NCI-H2196 (cell line): ENCODE data around the gene TMA16.
"Not testable (repeated sequence)": the region's sequence is repeated elsewhere in the genome, so short reads cannot be mapped to it uniquely, and the experiment has no call there.

Source experiments
- DNase-seq: peaks from one replicate; lab custom pipeline; 2025; ENCODE audit not compliant: unreplicated experiment; lab: John Stamatoyannopoulos, UW

Gene TMA16

GRCh38 chr4:163505374-163505773 lies 10.9 kb downstream of the TMA16 start:
- DNase-seq: no peak

GRCh38 chr4:163515198-163515597 lies 20.7 kb downstream of the TMA16 start:
- no peak for DNase-seq

DNA sequence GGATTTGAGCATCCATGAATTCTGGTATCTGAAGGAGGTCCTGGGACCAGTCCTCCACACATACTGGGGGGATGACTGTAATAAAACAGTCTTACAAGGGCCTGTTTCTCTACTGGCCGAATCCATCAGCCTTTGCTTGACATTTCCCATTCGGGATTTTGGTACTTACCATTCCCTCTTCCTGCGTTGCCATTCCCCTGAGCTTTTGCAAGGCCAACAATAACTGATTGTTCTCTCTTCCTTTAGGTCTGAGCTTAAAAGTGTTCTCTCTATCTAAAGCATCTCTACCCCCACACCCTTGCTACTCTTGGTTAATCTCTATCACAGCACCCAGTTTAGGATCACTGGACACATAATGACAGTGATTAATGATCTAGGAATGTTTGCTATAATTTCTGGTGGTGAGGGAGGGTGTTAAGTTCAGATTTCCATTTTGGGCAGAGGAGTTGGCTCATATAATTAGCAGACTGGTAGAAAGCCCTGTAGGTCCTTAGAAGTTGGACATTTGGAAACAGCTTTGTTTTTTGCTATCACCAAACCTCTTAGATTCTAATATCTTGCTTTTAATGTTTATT lies 29.4 kb downstream of the TMA16 start:
- no peak for DNase-seq

DNA sequence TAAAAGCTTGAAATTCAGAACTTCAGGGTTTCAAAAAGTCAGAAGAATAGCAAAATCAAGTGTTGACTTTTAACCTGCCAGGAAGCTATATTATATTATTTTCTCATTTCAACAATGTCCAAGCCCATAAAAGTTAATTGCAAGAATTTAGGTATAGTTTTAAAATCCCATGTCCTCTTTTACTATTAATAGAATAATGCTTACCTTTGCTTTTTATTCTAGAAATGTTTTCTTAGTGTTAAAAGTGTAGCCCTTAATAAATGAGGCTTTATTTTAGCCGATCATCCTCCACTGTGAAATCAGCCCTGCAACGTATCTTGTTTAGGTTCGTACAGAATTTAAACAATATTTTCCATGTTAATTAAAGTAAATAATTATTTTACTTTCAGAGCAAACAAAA lies 31.5 kb downstream of the TMA16 start:
- no peak for DNase-seq

- no peak for DNase-seq
Observed at GRCh38 chr4:163527172-163527571, 32.7 kb downstream of the TMA16 start.

- no peak for DNase-seq
Observed at GRCh38 chr4:163528653-163529052, 34.2 kb downstream of the TMA16 start.

- DNase-seq: no peak
Observed at GRCh38 chr4:163534056-163534455, 39.6 kb downstream of the TMA16 start.

GRCh38 chr4:163535657-163536056 lies 41.2 kb downstream of the TMA16 start:
- DNase-seq: no peak

GRCh38 chr4:163536091-163536490 lies 41.6 kb downstream of the TMA16 start:
- no peak for DNase-seq

DNA sequence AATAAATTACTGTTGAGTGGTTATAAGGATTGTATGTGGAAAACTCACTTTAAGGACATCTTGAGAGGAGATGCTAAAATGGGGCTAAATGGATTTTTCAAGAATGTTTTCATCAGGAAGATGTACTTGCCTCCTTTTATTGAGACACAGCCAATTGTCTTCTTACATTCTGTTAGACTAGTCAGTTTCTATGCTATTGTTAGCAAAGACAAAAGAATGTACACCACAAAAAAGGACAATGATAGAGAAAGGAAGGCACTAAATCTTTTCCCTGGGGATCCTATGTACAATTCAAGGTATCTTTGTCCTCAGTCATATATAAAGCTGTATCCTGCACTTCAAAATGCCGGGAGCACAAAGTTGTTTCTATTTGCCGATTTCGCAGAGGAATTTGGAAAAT lies 42.6 kb downstream of the TMA16 start:
- no peak for DNase-seq

DNA sequence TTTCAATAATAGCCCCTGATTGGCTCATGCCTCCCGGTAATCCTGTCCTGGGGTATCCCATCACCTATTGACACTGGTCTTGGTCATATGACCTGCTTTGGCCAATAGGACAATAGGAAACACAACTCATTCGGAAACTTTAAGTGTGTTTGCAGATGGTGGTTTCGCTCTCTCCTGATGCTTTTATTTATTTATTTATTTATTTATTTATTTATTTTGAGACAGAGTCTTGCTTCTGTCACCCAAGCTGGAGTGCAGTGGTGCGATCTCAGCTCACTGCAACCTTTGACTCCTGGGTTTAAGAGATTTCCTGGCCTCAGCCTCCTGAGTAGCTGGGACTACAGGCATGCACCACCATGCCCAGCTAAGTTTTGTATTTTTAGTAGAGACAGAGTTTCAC lies 44.3 kb downstream of the TMA16 start:
- DNase-seq: not testable (repeated sequence)

DNA sequence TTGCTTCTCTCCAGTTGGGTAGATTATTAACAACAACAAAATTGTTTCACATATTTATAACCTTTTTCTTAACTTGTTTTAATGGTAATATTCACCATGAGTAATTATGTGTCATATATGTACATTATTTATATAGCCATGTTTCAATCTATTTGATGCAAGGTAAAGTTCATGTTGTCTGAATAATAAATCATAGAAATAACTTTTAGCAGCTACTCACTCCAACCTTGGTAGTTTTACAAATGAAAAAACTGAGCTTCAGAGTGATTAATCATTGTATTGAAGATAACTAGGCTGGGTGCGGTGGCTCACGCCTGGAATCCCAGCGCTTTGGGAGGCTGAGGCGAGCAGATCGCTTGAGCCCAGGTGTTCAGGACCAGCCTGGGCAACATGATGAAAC lies 46.0 kb downstream of the TMA16 start:
- DNase-seq: no peak

- no peak for DNase-seq
Observed at GRCh38 chr4:163540977-163541376, 46.5 kb downstream of the TMA16 start.

DNA sequence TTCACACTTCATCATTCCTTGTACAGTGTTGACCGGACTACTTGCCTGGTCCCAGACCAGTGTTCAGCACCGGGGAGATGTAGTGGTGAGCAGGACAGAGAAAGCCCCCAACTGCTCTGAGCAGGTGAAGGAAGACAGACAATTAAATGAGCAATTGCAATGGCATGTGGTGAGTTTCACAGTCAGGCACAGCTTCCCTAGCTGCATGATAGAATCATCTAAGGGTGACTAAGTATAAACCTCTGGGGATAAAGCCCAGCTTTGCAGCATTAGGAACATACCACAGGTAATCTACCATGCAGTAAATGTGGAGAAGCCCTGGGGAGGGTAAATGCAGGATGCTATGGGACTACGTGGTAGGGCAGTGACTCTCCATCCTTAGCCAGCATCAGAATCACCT lies 47.8 kb downstream of the TMA16 start:
- no peak for DNase-seq

DNA sequence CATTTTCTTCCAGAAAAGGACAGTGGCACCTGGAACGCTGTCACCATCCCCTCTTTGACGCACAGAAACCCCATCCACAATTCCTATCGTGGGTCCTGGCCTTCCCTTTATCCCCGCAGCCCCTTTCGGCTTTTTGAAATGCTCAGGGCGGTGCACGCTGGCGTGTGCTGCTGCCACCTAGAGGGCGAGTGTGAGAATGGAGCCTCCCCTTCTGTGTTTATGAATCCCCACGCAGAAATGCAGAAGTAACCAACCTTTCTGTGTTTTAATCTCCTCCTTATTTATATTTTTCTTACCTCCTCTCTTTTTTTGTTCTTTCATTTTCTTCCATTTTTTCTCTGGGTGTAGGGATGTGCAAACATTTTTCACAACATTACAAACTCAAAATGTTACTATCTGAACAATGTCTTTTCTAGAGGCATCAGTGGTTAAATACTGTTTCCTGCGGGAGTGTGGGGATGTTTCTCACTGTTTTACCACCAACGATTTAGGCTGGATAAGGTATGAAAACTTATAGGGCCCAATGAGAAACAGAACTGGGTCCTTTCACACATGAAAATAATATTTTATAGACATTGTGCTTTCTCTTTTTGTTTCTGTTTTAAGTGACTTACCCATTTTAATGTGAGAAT lies 50.0 kb downstream of the TMA16 start:
- peak; percentile 24 for DNase-seq

DNA sequence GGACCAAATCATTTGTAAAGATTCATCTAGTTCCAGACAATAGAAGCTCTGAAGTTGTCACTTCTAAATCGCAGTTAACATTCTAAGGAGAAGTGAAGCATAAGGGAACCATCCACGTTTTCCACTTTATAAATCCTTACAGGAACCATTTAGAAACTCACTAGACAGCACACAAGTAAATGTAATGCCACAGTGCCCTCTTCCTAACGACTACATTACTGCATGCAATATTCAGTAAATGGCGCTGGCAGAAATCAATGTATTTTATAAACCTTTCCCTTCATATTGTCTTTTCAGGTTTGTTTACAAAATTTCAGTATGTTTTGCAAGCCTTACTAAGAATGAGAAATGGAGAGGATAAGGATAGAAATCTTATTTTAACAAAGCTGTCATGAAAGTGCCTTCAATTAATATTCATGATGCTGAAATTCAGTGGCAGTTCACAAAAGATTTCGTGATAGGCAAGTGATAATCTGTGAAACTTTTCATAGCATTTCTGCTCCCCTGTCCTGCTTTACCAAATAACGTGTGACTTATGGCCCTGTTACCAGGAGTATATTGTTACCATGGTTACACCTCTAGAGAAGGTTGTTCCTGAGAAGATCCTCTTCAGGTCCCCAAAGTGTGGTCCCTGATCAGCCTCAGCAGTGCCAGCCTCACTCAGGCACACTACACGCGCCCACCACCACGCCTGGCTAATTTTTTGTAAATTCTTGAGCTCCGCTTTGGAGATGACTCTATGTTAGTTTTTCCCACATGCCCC lies 54.2 kb downstream of the TMA16 start:
- DNase-seq: peak; percentile 2

DNA sequence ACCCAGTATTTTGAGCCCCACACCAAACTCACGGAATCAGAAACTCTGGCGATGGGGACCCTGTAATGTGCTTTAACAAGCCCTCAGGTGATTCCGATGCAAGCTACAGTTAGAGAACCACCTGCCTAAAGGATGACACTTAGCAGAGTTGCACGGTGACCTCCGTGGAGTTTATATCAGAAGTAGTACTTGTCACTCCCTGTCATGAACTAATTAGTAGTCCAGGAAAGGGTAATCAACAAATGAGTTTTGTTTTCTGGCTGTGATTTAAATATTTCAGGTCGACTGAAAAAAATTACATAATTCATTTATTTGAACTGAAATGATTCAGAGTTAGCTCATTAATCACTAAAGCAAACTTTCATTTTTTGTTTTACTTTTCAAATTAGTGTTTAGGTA lies 56.4 kb downstream of the TMA16 start:
- DNase-seq: no peak

DNA sequence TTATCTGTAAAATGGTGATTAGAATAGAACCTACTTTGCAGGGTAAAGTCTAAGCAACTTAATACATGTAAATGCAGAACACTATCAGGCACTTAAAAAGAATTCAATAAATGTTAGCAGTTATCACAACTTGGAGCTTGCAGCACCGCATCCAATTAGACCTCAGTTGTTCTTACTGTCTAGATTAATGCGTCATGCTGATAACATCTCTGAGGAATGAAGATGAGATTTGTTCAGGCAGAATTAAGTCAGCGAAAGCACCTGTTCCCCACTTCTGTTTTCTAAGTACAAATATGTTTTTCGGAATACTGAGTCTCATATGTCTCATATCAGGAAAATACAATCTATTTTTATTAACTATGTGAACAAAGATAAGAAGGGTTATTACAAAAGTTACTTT lies 58.7 kb downstream of the TMA16 start:
- no peak for DNase-seq

DNA sequence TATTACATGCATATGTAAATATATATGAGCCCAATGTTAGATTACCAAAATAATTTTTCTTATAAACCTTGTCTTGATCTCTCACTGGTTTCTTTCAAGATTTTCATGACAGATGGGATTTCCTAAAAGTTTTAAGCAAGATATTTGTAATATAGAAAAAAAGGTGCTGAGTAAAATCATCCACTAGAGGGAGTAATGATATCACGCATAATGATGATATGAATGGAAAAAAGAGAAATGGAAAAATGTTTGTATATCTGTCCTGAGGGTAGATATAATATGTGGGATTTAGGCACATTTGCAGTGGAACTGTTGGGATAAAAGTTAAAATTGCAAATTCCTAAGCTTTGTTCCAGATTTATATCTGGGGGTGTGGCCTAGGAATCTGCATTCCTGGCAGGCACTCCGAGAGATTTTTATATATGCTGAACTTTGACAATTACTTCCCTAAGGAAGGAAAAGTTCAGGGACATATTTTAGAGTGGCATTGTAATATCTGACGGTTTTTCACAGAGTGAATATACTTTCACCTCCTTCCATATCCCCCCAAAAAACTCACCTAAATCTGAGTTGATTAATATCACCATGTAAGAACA lies 60.5 kb downstream of the TMA16 start:
- DNase-seq: peak; percentile 13

DNA sequence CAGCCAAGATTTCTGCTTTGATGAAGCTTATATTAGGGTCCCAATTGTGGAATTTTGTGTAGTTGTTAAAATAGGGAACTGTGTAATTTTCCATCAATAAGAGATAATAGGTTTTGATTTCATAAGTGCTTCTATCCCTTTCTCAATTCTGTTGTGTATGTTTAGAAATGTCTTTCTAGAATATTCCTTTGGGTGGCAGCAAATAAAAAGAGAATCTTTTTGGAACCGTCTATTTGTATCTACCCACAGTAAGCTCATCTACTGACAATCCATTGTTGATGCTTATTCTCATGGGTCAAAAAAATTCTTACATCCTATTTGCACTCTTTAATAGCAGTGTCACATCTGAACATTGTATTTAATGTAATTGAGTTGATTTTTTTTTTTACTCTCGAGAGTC lies 61.7 kb downstream of the TMA16 start:
- no peak for DNase-seq

DNA sequence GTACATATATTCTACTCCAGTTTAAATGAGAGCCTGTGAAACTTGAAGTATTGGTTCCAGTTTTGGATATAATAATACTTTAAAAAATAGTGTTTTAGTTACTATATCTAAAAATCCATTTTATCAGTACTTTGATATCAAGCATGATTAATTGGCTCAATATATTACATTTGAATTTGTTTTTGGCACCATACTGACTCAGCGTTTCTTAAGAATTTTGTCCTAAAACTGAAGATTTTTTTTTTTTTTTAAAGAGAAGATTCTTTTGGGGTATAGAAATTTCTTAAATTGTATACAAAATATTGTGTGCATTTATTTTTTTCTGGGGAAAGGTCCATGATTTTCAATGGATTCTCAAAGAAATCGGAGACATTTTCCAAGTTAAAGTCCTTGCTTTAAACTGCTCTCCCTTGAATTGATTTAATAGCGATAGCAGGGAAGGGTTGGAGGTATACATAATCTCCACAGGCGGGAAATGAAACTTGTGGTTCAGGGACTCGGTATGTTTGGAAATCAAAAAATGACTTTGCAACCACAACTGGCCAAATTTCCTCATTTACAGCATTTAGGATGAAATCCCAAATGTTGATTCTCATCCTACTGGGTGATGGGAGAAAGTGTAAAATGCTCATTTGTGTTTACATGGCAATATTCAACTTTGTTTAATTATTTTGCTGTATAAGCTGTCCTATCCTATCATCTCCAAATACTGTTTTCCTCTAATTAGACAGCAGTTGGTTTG lies 62.3 kb downstream of the TMA16 start:
- no peak for DNase-seq
